ENCODE results near the gene NBEA.

The NBEA gene

GRCh38 chr13:35694549-35695447 lies 752.7 kb downstream of the NBEA start:
- no peak overlapping the region for H3K27ac ChIP-seq (ENCODE audit: low read depth, low read length)
- no peak overlapping the region for H3K4me3 ChIP-seq (ENCODE audit: low read depth, low read length)
- H3K27me3 ChIP-seq (ENCODE audit: control insufficient read depth, insufficient read depth, low read length) = no peaks in the 10 kb centered on the region
- no peak overlapping the region for H3K9ac ChIP-seq (ENCODE audit: low read depth, low read length)
- no peaks in the 10 kb centered on the region for H3K9me3 ChIP-seq (ENCODE audit: control insufficient read depth, insufficient read depth, low read length)
- no peaks in the 10 kb centered on the region for H3K36me3 ChIP-seq (ENCODE audit: control insufficient read depth, insufficient read depth, low read length)
- peaks cover 18% of the 10 kb centered on the region; the same call in 1 of the 2 replicates for H3K4me1 ChIP-seq (ENCODE audit: control insufficient read depth, insufficient read depth, low read length)

GRCh38 chr13:35695448-35695770 lies 753.3 kb downstream of the NBEA start:
- Histone ChIP-seq H3K27me3 (ENCODE audit: control insufficient read depth, insufficient read depth, low read length) (no peaks in the 10 kb centered on the region), H3K4me1 (ENCODE audit: control insufficient read depth, insufficient read depth, low read length) (peaks cover 18% of the 10 kb centered on the region; the same call in 1 of the 2 replicates), H3K9me3 (ENCODE audit: control insufficient read depth, insufficient read depth, low read length) (no peaks in the 10 kb centered on the region), H3K9ac (ENCODE audit: low read depth, low read length) (no peak overlapping the region), H3K4me3 (ENCODE audit: low read depth, low read length) (no peak overlapping the region), H3K27ac (ENCODE audit: low read depth, low read length) (no peak overlapping the region), H3K36me3 (ENCODE audit: control insufficient read depth, insufficient read depth, low read length) (no peaks in the 10 kb centered on the region)

GRCh38 chr13:35697186-35697730 lies 755.2 kb downstream of the NBEA start:
- Histone ChIP-seq H3K9me3 (ENCODE audit: control insufficient read depth, insufficient read depth, low read length) (no peaks in the 10 kb centered on the region), H3K27ac (ENCODE audit: low read depth, low read length) (no peak overlapping the region)

GRCh38 chr13:35698911-35699576 lies 757.0 kb downstream of the NBEA start:
- H3K4me3 ChIP-seq (ENCODE audit: low read depth, low read length) = no peak overlapping the region

More at GRCh38 chr13:35697186-35697730, 755.2 kb downstream of the NBEA start:
- Histone ChIP-seq H3K4me1 (ENCODE audit: control insufficient read depth, insufficient read depth, low read length) (peaks cover 18% of the 10 kb centered on the region; the same call in 1 of the 2 replicates), H3K4me3 (ENCODE audit: low read depth, low read length) (no peak overlapping the region), H3K36me3 (ENCODE audit: control insufficient read depth, insufficient read depth, low read length) (no peaks in the 10 kb centered on the region), H3K27me3 (ENCODE audit: control insufficient read depth, insufficient read depth, low read length) (no peaks in the 10 kb centered on the region), H3K9ac (ENCODE audit: low read depth, low read length) (no peak overlapping the region)

GRCh38 chr13:35699825-35700510 lies 757.9 kb downstream of the NBEA start:
- no peak overlapping the region for H3K9ac ChIP-seq (ENCODE audit: low read depth, low read length)
- H3K9me3 ChIP-seq (ENCODE audit: control insufficient read depth, insufficient read depth, low read length) = no peaks in the 10 kb centered on the region
- peaks cover 18% of the 10 kb centered on the region; the same call in 1 of the 2 replicates for H3K4me1 ChIP-seq (ENCODE audit: control insufficient read depth, insufficient read depth, low read length)
- no peaks in the 10 kb centered on the region for H3K36me3 ChIP-seq (ENCODE audit: control insufficient read depth, insufficient read depth, low read length)
- no peaks in the 10 kb centered on the region for H3K27me3 ChIP-seq (ENCODE audit: control insufficient read depth, insufficient read depth, low read length)
- H3K4me3 ChIP-seq (ENCODE audit: low read depth, low read length) = no peak overlapping the region
- no peak overlapping the region for H3K27ac ChIP-seq (ENCODE audit: low read depth, low read length)

More at GRCh38 chr13:35698911-35699576, 757.0 kb downstream of the NBEA start:
- H3K36me3 ChIP-seq (ENCODE audit: control insufficient read depth, insufficient read depth, low read length) = no peaks in the 10 kb centered on the region
- no peaks in the 10 kb centered on the region for H3K27me3 ChIP-seq (ENCODE audit: control insufficient read depth, insufficient read depth, low read length)
- H3K27ac ChIP-seq (ENCODE audit: low read depth, low read length) = no peak overlapping the region
- H3K9me3 ChIP-seq (ENCODE audit: control insufficient read depth, insufficient read depth, low read length) = no peaks in the 10 kb centered on the region
- H3K4me1 ChIP-seq (ENCODE audit: control insufficient read depth, insufficient read depth, low read length) = peaks cover 18% of the 10 kb centered on the region; the same call in 1 of the 2 replicates
- no peak overlapping the region for H3K9ac ChIP-seq (ENCODE audit: low read depth, low read length)

GRCh38 chr13:35700671-35701070 lies 758.6 kb downstream of the NBEA start:
- no peak overlapping the region for H3K9ac ChIP-seq (ENCODE audit: low read depth, low read length)
- peaks cover 18% of the 10 kb centered on the region; the same call in 1 of the 2 replicates for H3K4me1 ChIP-seq (ENCODE audit: control insufficient read depth, insufficient read depth, low read length)

GRCh38 chr13:35702316-35702715 lies 760.2 kb downstream of the NBEA start:
- Histone ChIP-seq H3K27ac (ENCODE audit: low read depth, low read length) (no peak overlapping the region), H3K36me3 (ENCODE audit: control insufficient read depth, insufficient read depth, low read length) (no peaks in the 10 kb centered on the region), H3K9ac (ENCODE audit: low read depth, low read length) (no peak overlapping the region), H3K27me3 (ENCODE audit: control insufficient read depth, insufficient read depth, low read length) (no peaks in the 10 kb centered on the region), H3K9me3 (ENCODE audit: control insufficient read depth, insufficient read depth, low read length) (no peaks in the 10 kb centered on the region), H3K4me3 (ENCODE audit: low read depth, low read length) (no peak overlapping the region), H3K4me1 (ENCODE audit: control insufficient read depth, insufficient read depth, low read length) (peaks cover 12% of the 10 kb centered on the region; the same call in 1 of the 2 replicates)

More at GRCh38 chr13:35700671-35701070, 758.6 kb downstream of the NBEA start:
- Histone ChIP-seq H3K4me3 (ENCODE audit: low read depth, low read length) (no peak overlapping the region), H3K27ac (ENCODE audit: low read depth, low read length) (no peak overlapping the region), H3K9me3 (ENCODE audit: control insufficient read depth, insufficient read depth, low read length) (no peaks in the 10 kb centered on the region), H3K36me3 (ENCODE audit: control insufficient read depth, insufficient read depth, low read length) (no peaks in the 10 kb centered on the region), H3K27me3 (ENCODE audit: control insufficient read depth, insufficient read depth, low read length) (no peaks in the 10 kb centered on the region)

- Histone ChIP-seq H3K9ac (ENCODE audit: low read depth, low read length) (no peak overlapping the region), H3K4me3 (ENCODE audit: low read depth, low read length) (no peak overlapping the region), H3K36me3 (ENCODE audit: control insufficient read depth, insufficient read depth, low read length) (no peaks in the 10 kb centered on the region), H3K9me3 (ENCODE audit: control insufficient read depth, insufficient read depth, low read length) (no peaks in the 10 kb centered on the region), H3K4me1 (ENCODE audit: control insufficient read depth, insufficient read depth, low read length) (peaks cover 9% of the 10 kb centered on the region; the same call in 1 of the 2 replicates), H3K27me3 (ENCODE audit: control insufficient read depth, insufficient read depth, low read length) (no peaks in the 10 kb centered on the region), H3K27ac (ENCODE audit: low read depth, low read length) (no peak overlapping the region)
Observed at GRCh38 chr13:35703061-35703460, 761.0 kb downstream of the NBEA start.

GRCh38 chr13:35704331-35704730 lies 762.3 kb downstream of the NBEA start:
- H3K36me3 ChIP-seq (ENCODE audit: control insufficient read depth, insufficient read depth, low read length) = no peaks in the 10 kb centered on the region
- no peak overlapping the region for H3K27ac ChIP-seq (ENCODE audit: low read depth, low read length)
- no peak overlapping the region for H3K4me3 ChIP-seq (ENCODE audit: low read depth, low read length)
- H3K9me3 ChIP-seq (ENCODE audit: control insufficient read depth, insufficient read depth, low read length) = no peaks in the 10 kb centered on the region
- peaks cover 5% of the 10 kb centered on the region; the same call in 1 of the 2 replicates for H3K4me1 ChIP-seq (ENCODE audit: control insufficient read depth, insufficient read depth, low read length)
- H3K9ac ChIP-seq (ENCODE audit: low read depth, low read length) = no peak overlapping the region
- H3K27me3 ChIP-seq (ENCODE audit: control insufficient read depth, insufficient read depth, low read length) = no peaks in the 10 kb centered on the region

- no peaks in the 10 kb centered on the region for H3K27me3 ChIP-seq (ENCODE audit: control insufficient read depth, insufficient read depth, low read length)
- H3K9me3 ChIP-seq (ENCODE audit: control insufficient read depth, insufficient read depth, low read length) = no peaks in the 10 kb centered on the region
- no peak overlapping the region for H3K4me3 ChIP-seq (ENCODE audit: low read depth, low read length)
- no peaks in the 10 kb centered on the region for H3K36me3 ChIP-seq (ENCODE audit: control insufficient read depth, insufficient read depth, low read length)
- no peak overlapping the region for H3K9ac ChIP-seq (ENCODE audit: low read depth, low read length)
- H3K27ac ChIP-seq (ENCODE audit: low read depth, low read length) = no peak overlapping the region
- H3K4me1 ChIP-seq (ENCODE audit: control insufficient read depth, insufficient read depth, low read length) = no peaks in the 10 kb centered on the region
Observed at GRCh38 chr13:35706281-35706680, 764.2 kb downstream of the NBEA start.

All from HUES48 (cell line).